Lower lobe of right lung (tissue), 2 donors: Measurements from ENCODE around the gene PDCL2. TPM values are rescaled to one million over a fixed set of nuclear protein-coding genes. Genes with fewer than 3 reads are reported as not detected.

Source experiments
- ATAC-seq, 2 donors: fragments of 200-7000 bp; cut with Tn5 transposase; one replicate each; pipeline ENCODE4 v1.9.1; 2020 to 2022; ENCODE audit warnings: mild to moderate bottlenecking in 2 of 2, moderate library complexity in 2 of 2
- DNase-seq: peaks from one replicate; pipeline ENCODE4 v3.0.0-alpha.2; 2020
- H3K27ac ChIP-seq: fragments of 200-600 bp; one replicate; pipeline ENCODE4 v1.8.0; 2022
- H3K27me3 ChIP-seq: fragments of 200-600 bp; one replicate; pipeline ENCODE4 v1.8.0; 2022; ENCODE audit warnings: low read depth
- H3K36me3 ChIP-seq: fragments of 200-600 bp; one replicate; pipeline ENCODE4 v1.8.0; 2022; ENCODE audit warnings: mild to moderate bottlenecking
- H3K4me1 ChIP-seq: fragments of 200-600 bp; one replicate; pipeline ENCODE4 v1.8.0; 2022
- H3K4me3 ChIP-seq: fragments of 200-600 bp; one replicate; pipeline ENCODE4 v1.8.0; 2022; ENCODE audit warnings: mild to moderate bottlenecking
- H3K9me3 ChIP-seq: fragments of 200-600 bp; one replicate; pipeline ENCODE4 v1.8.0; 2022
- CTCF ChIP-seq: fragments of 200-600 bp; IDR thresholded peaks from one replicate; pipeline ENCODE4 v1.8.0; 2022; ENCODE audit warnings: antibody characterized with exemption, mild to moderate bottlenecking
- intact Hi-C: fragments of 100-400 bp; cut with DNase I; formaldehyde crosslinking; loops from one replicate; pipeline ENCODE4 v1.11.0; 2022
- total RNA-seq: library from RNA; stranded (reverse); fragmentation: NEBNext Ultra II Directional; extraction: Animal tissue kit (Norgen Biotek cat#: 25700); gene quantifications from one replicate; pipeline ENCODE4 v1.2.1, GENCODE V29; 2021
- donor health status: DM: no; HTN: yes; CAD: no; lungs with severe emphysema.

The PDCL2 gene
- total RNA-seq, 1 donor from 2014 or later: not detected

GRCh38 chr4:55530691-55531090 lies 61.4 kb downstream of the PDCL2 start:
- no peak for DNase-seq
- intact Hi-C loops: no loop called here
- H3K9me3 ChIP-seq: peaks cover 13% of the 10 kb centered on the region
- no peak for TF ChIP-seq CTCF
- H3K27me3 ChIP-seq: no peaks in the 10 kb centered on the region
- H3K4me1 ChIP-seq: no peaks in the 10 kb centered on the region
- H3K27ac ChIP-seq: no peak overlapping the region
- H3K4me3 ChIP-seq: no peak overlapping the region
- no peak for ATAC-seq
- H3K36me3 ChIP-seq: no peaks in the 10 kb centered on the region

- H3K4me3 ChIP-seq: no peak overlapping the region
- intact Hi-C loops: no loop called here
- TF ChIP-seq CTCF: no peak
- H3K9me3 ChIP-seq: peaks cover 13% of the 10 kb centered on the region
- DNase-seq: no peak
- H3K27ac ChIP-seq: no peak overlapping the region
- H3K36me3 ChIP-seq: no peaks in the 10 kb centered on the region
- ATAC-seq: no peak
- no peaks in the 10 kb centered on the region for H3K4me1 ChIP-seq
- no peaks in the 10 kb centered on the region for H3K27me3 ChIP-seq
Observed at GRCh38 chr4:55530167-55530566, 61.9 kb downstream of the PDCL2 start.

- no peaks in the 10 kb centered on the region for H3K27me3 ChIP-seq
- H3K4me1 ChIP-seq: no peaks in the 10 kb centered on the region
- no peak for TF ChIP-seq CTCF
- peaks cover 13% of the 10 kb centered on the region for H3K9me3 ChIP-seq
- no peak overlapping the region for H3K27ac ChIP-seq
- ATAC-seq (no peak), DNase-seq (no peak)
- H3K36me3 ChIP-seq: no peaks in the 10 kb centered on the region
- no peak overlapping the region for H3K4me3 ChIP-seq
- intact Hi-C loops: no loop called here
Observed at GRCh38 chr4:55528491-55528890, 63.6 kb downstream of the PDCL2 start.

GRCh38 chr4:55524844-55525571 lies 67.0 kb downstream of the PDCL2 start:
- no peak for ATAC-seq
- no peak for TF ChIP-seq CTCF
- Histone ChIP-seq H3K36me3 (no peaks in the 10 kb centered on the region), H3K27me3 (no peaks in the 10 kb centered on the region), H3K4me1 (no peaks in the 10 kb centered on the region), H3K9me3 (no peaks in the 10 kb centered on the region), H3K4me3 (no peak overlapping the region), H3K27ac (no peak overlapping the region)
- no peak for DNase-seq
- intact Hi-C loops: no loop called here

GRCh38 chr4:55518442-55518841 lies 73.6 kb downstream of the PDCL2 start:
- Histone ChIP-seq H3K4me3 (no peak overlapping the region), H3K9me3 (no peaks in the 10 kb centered on the region), H3K4me1 (no peaks in the 10 kb centered on the region), H3K36me3 (no peaks in the 10 kb centered on the region), H3K27me3 (no peaks in the 10 kb centered on the region), H3K27ac (no peak overlapping the region)
- DNase-seq (no peak), ATAC-seq (no peak)
- no peak for TF ChIP-seq CTCF
- intact Hi-C loops: no loop called here
